Brain microvascular endothelial cell (primary cell): ENCODE results near the gene CIT.
A peak's percentile ranks its signal among the peaks of the same experiment; 100 is the strongest.

ENCODE experiments used
- DNase-seq: peaks from one replicate; pipeline ENCODE4 v3.0.0-alpha.2; 2020
- H3K27ac ChIP-seq: fragments of 250-450 bp; sonication (Bioruptor Pico); 2 replicates; pipeline ENCODE4 v1.5.1; 2020; ENCODE audit warnings: mild to moderate bottlenecking, moderate library complexity
- H3K27me3 ChIP-seq: fragments of 250-450 bp; sonication (Bioruptor Pico); replicated peaks from 2 replicates; pipeline ENCODE4 v1.5.1; 2020; ENCODE audit warnings: mild to moderate bottlenecking
- H3K36me3 ChIP-seq: fragments of 250-450 bp; sonication (Bioruptor Pico); replicated peaks from 2 replicates; pipeline ENCODE4 v1.5.1; 2020; ENCODE audit warnings: mild to moderate bottlenecking
- H3K4me3 ChIP-seq: 2 replicates; pipeline ENCODE4 v1.5.1; 2011; ENCODE audit warnings: low read depth, mild to moderate bottlenecking, control low read depth, low read length, moderate library complexity
- CTCF ChIP-seq: IDR thresholded peaks from 2 replicates; pipeline ENCODE4 v1.5.1; 2011; ENCODE audit warnings: low read depth, mild to moderate bottlenecking, moderate library complexity, low read length, control low read depth, inconsistent platforms; ENCODE audit errors: missing control alignments
- in situ Hi-C: cut with HindIII; loops from 2 replicates; pipeline ENCODE4 v1.10.0; 2017; ENCODE audit warnings: low sequenced_read_pairs, low pct_ligation_motif_present

CIT gene

GRCh38 chr12:119682639-119683252 is 194.4 kb downstream of the CIT start:
- in situ Hi-C loops: no loop called here
- H3K27ac ChIP-seq: no peak overlapping the region
- TF ChIP-seq CTCF: no peak
- H3K36me3 ChIP-seq: peaks cover 35% of the 10 kb centered on the region
- H3K4me3 ChIP-seq: no peak overlapping the region
- no peaks in the 10 kb centered on the region for H3K27me3 ChIP-seq
- no peak for DNase-seq

GRCh38 chr12:119681728-119682638 is 195.1 kb downstream of the CIT start:
- H3K36me3 ChIP-seq: peaks cover 39% of the 10 kb centered on the region
- no peak overlapping the region for H3K4me3 ChIP-seq
- H3K27me3 ChIP-seq: no peaks in the 10 kb centered on the region
- in situ Hi-C loops: no loop called here
- H3K27ac ChIP-seq: no peak overlapping the region
- no peak for TF ChIP-seq CTCF
- no peak for DNase-seq

DNA sequence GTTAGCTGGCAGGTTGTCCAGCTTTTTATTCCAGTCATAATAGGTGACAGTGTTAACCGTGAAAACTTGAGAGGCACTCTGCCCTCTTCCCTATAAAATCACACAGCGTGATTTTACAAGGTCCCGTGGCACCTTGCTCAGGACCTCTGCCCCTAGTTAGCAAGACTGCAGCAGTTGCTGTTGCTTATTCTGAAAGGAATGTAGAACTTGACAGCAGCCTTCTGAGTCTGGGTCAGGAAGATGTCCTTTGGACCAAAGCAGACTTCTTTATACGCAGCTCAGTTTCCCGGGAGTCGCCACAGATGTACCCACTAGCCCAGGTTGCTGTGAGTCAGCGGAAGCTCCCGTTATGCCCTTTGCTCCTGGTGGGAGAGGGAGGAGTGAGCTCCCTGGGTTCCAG is 196.0 kb downstream of the CIT start:
- Histone ChIP-seq H3K4me3 (no peak overlapping the region), H3K36me3 (peaks cover 48% of the 10 kb centered on the region), H3K27me3 (no peaks in the 10 kb centered on the region), H3K27ac (no peak overlapping the region)
- in situ Hi-C loops: no loop called here
- TF ChIP-seq CTCF: no peak
- no peak for DNase-seq

DNA sequence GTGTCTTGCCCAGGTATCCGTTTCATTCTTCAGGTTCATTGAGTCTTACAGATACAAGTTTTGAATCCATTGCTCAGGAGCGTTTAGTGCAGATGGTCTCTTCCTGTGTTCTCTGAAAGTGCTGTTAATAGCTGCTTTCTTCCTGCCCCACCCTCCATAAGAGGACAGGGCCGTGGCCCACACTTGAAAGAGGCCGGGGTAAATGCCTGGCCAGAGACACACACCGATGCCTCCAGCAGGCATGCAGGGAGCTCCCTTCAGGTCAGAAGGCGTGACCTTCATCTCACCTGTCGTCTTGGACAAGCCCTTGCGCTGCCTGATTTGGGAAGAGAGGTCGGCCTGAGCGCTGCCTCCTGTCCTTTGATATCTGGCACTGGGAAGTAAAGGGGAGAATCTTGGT is 197.6 kb downstream of the CIT start:
- H3K27me3 ChIP-seq: no peaks in the 10 kb centered on the region
- peaks cover 59% of the 10 kb centered on the region for H3K36me3 ChIP-seq
- H3K4me3 ChIP-seq: no peak overlapping the region
- TF ChIP-seq CTCF: no peak
- H3K27ac ChIP-seq: no peak overlapping the region
- in situ Hi-C loops: no loop called here
- DNase-seq: no peak

GRCh38 chr12:119679081-119679480 is 198.0 kb downstream of the CIT start:
- TF ChIP-seq CTCF: no peak
- in situ Hi-C loops: no loop called here
- no peak overlapping the region for H3K27ac ChIP-seq

DNA sequence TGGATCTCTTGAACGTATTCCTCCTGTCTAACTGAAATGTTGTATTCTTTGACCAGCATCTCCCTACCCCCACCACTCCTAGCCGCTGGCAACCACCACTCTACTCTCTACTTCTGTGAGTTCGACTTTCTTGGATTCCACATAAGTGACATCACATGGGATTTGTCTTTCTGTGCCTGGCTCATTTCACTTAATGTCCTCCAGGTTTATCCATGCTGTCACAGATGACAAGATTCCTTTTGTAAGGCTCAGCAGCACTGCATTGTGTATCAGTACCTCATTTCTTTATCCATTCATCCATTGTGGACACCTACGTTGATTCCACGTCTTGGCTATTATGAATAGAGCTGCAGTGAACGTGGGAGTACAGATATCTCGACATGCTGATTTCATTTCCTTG is 198.7 kb downstream of the CIT start:
- in situ Hi-C loops: no loop called here
- H3K36me3 ChIP-seq: peaks cover 69% of the 10 kb centered on the region

More at GRCh38 chr12:119679081-119679480, 198.0 kb downstream of the CIT start:
- Histone ChIP-seq H3K4me3 (no peak overlapping the region), H3K36me3 (peaks cover 63% of the 10 kb centered on the region), H3K27me3 (no peaks in the 10 kb centered on the region)
- peak; percentile 9 for DNase-seq

More for the DNA sequence above, 198.7 kb downstream of the CIT start:
- no peaks in the 10 kb centered on the region for H3K27me3 ChIP-seq
- TF ChIP-seq CTCF: no peak
- no peak overlapping the region for H3K27ac ChIP-seq
- DNase-seq: no peak
- H3K4me3 ChIP-seq: no peak overlapping the region
